ENCODE data around the gene PLD5. TPM values are rescaled to one million over a fixed set of nuclear protein-coding genes. Genes with fewer than 3 reads are reported as not detected.
"Not testable (repeated sequence)": the region's sequence is repeated elsewhere in the genome, so short reads cannot be mapped to it uniquely, and the experiment has no call there.

The PLD5 gene
- total RNA-seq, 3 donors from 2014 or later (not counting 1 experiment from before 2014, with no cell fraction given): not detected

DNA sequence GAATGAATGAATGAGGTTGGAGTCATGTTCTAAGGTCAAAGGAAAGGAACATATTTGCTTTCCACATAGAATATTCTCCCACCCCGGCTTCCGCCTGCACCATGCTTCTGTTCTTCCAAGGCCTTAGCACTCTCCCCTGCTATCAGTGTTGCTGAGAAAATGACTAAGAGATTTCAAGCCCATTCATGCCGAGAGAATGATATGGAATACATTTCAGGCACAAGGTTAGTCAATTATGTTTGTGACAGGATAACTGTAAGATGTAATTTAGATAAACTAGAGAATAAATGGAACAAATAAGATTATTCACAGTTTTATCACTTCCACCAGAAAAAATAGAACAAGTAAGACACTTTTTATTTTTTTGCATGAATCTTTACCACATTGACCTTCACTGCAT lies 122.6 kb downstream of the PLD5 start:
- Mint-ChIP-seq H3K27ac (no peak overlapping the region), H3K4me3 (no peak overlapping the region), H3K4me1 (no peaks in the 10 kb centered on the region), H3K9me3 (peaks cover 4 to 7% of the 10 kb centered on the region in 2 donors), H3K27me3 (ENCODE audit: low read depth in 2 of 2) (no peaks in the 10 kb centered on the region), H3K36me3 (peaks cover 9% of the 10 kb centered on the region)
- intact Hi-C loops (cut with micrococcal nuclease): no loop called here
- H3K9me3 ChIP-seq (ENCODE audit: control insufficient read depth, insufficient read depth, low read length): no peaks in the 10 kb centered on the region
- no peaks in the 10 kb centered on the region for H3K36me3 ChIP-seq (ENCODE audit: control insufficient read depth, insufficient read depth, low read length)
- no peaks in the 10 kb centered on the region for H3K27me3 ChIP-seq (ENCODE audit: control insufficient read depth, insufficient read depth, low read length)
- no peaks in the 10 kb centered on the region for H3K4me1 ChIP-seq (ENCODE audit: control insufficient read depth, insufficient read depth, low read length)
- no peak overlapping the region for H3K27ac ChIP-seq (ENCODE audit: low read length)
- no peak overlapping the region for H3K4me3 ChIP-seq (ENCODE audit: low read length)
- TF ChIP-seq, protein P1, sequence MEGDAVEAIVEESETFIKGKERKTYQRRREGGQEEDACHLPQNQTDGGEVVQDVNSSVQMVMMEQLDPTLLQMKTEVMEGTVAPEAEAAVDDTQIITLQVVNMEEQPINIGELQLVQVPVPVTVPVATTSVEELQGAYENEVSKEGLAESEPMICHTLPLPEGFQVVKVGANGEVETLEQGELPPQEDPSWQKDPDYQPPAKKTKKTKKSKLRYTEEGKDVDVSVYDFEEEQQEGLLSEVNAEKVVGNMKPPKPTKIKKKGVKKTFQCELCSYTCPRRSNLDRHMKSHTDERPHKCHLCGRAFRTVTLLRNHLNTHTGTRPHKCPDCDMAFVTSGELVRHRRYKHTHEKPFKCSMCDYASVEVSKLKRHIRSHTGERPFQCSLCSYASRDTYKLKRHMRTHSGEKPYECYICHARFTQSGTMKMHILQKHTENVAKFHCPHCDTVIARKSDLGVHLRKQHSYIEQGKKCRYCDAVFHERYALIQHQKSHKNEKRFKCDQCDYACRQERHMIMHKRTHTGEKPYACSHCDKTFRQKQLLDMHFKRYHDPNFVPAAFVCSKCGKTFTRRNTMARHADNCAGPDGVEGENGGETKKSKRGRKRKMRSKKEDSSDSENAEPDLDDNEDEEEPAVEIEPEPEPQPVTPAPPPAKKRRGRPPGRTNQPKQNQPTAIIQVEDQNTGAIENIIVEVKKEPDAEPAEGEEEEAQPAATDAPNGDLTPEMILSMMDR (IDR thresholded peaks at IDR 0.05): no peak
- no peak for ATAC-seq
- no peak for DNase-seq
- WGBS (ENCODE audit: insufficient coverage): 86% methylated on average over 3 of the region's 3 CpGs

DNA sequence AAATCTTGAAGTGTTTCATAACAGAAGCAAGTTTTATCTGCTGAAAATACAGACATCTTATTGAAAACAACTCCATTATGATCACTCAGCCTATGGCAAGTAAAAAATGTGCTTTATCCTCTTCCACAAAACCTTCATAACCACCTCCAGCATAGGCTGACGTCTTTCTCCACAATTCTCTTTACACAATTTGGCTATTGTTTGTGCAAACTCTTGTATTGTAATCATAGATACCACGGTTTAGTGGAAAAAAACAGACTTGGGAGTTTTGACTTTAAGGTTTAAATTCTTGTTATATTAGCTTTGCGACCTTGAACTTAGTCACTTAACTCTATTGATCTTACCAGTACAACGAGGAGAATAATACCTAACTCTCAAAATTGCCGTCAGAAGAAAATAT lies 126.1 kb downstream of the PLD5 start:
- H3K36me3 ChIP-seq (ENCODE audit: control insufficient read depth, insufficient read depth, low read length): no peaks in the 10 kb centered on the region
- H3K4me1 ChIP-seq (ENCODE audit: control insufficient read depth, insufficient read depth, low read length): no peaks in the 10 kb centered on the region
- DNase-seq (no peak), ATAC-seq (no peak)
- Mint-ChIP-seq H3K4me3 (no peak overlapping the region), H3K27ac (no peak overlapping the region), H3K9me3 (peaks cover 9 to 10% of the 10 kb centered on the region in 2 donors), H3K27me3 (ENCODE audit: low read depth in 2 of 2) (no peaks in the 10 kb centered on the region), H3K36me3 (peaks cover 9% of the 10 kb centered on the region), H3K4me1 (no peaks in the 10 kb centered on the region)
- TF ChIP-seq, protein P1 (IDR thresholded peaks at IDR 0.05): no peak
- no peaks in the 10 kb centered on the region for H3K9me3 ChIP-seq (ENCODE audit: control insufficient read depth, insufficient read depth, low read length)
- 68% methylated on average over 4 of the region's 5 CpGs for WGBS (ENCODE audit: insufficient coverage)
- no peak overlapping the region for H3K27ac ChIP-seq (ENCODE audit: low read length)
- intact Hi-C loops (cut with micrococcal nuclease): no loop called here
- H3K4me3 ChIP-seq (ENCODE audit: low read length): no peak overlapping the region
- H3K27me3 ChIP-seq (ENCODE audit: control insufficient read depth, insufficient read depth, low read length): no peaks in the 10 kb centered on the region

GRCh38 chr1:242391896-242392295 lies 132.6 kb downstream of the PLD5 start:
- no peaks in the 10 kb centered on the region for H3K36me3 ChIP-seq (ENCODE audit: control insufficient read depth, insufficient read depth, low read length)
- no peak overlapping the region for H3K4me3 ChIP-seq (ENCODE audit: low read length)
- no peaks in the 10 kb centered on the region for H3K27me3 Mint-ChIP-seq (ENCODE audit: low read depth in 2 of 2)
- no peaks in the 10 kb centered on the region for H3K36me3 Mint-ChIP-seq
- H3K4me1 Mint-ChIP-seq: no peaks in the 10 kb centered on the region
- intact Hi-C loops (cut with micrococcal nuclease): no loop called here
- no peak for DNase-seq
- no peak for ATAC-seq
- H3K4me3 Mint-ChIP-seq: no peak overlapping the region
- no peak overlapping the region for H3K27ac Mint-ChIP-seq
- H3K27me3 ChIP-seq (ENCODE audit: control insufficient read depth, insufficient read depth, low read length): no peaks in the 10 kb centered on the region
- H3K4me1 ChIP-seq (ENCODE audit: control insufficient read depth, insufficient read depth, low read length): no peaks in the 10 kb centered on the region
- no peaks in the 10 kb centered on the region for H3K9me3 ChIP-seq (ENCODE audit: control insufficient read depth, insufficient read depth, low read length)
- peaks cover 9 to 14% of the 10 kb centered on the region in 2 donors for H3K9me3 Mint-ChIP-seq
- TF ChIP-seq, protein P1 (IDR thresholded peaks at IDR 0.05): no peak
- no peak overlapping the region for H3K27ac ChIP-seq (ENCODE audit: low read length)

GRCh38 chr1:242376121-242376520 lies 148.4 kb downstream of the PLD5 start:
- H3K4me1 Mint-ChIP-seq; DNase-seq; H3K27ac Mint-ChIP-seq; ATAC-seq; H3K4me1 ChIP-seq (ENCODE audit: control insufficient read depth, insufficient read depth, low read length); H3K4me3 Mint-ChIP-seq; H3K4me3 ChIP-seq (ENCODE audit: low read length); H3K36me3 Mint-ChIP-seq; H3K27ac ChIP-seq (ENCODE audit: low read length); H3K9me3 ChIP-seq (ENCODE audit: control insufficient read depth, insufficient read depth, low read length); intact Hi-C loops (cut with micrococcal nuclease); H3K36me3 ChIP-seq (ENCODE audit: control insufficient read depth, insufficient read depth, low read length); H3K27me3 Mint-ChIP-seq (ENCODE audit: low read depth in 2 of 2); H3K27me3 ChIP-seq (ENCODE audit: control insufficient read depth, insufficient read depth, low read length): not testable (repeated sequence)
- H3K9me3 Mint-ChIP-seq: peaks cover 6 to 10% of the 10 kb centered on the region in 2 donors
- WGBS (ENCODE audit: insufficient coverage): 83% methylated on average over 5 of the region's 6 CpGs

DNA sequence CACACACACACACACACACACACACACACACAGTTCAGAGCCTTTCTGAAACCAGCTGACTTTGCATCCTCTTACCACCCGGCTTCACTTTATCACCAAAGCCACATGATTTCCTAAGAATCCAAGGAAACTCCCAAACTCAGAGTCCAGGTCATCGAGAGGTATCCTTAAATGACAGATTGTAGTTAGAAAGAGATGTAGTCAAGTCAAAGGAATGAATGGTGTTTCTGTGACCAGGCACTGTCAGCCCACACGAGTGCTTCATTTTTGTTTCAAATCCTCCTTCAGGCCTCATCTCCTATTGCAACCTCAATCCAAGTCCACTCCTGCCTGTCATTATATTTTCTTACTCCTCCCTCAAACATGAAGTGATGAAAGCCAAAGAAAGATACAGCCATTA lies 174.1 kb downstream of the PLD5 start:
- H3K36me3 ChIP-seq (ENCODE audit: control insufficient read depth, insufficient read depth, low read length); H3K4me3 Mint-ChIP-seq; DNase-seq; H3K9me3 ChIP-seq (ENCODE audit: control insufficient read depth, insufficient read depth, low read length); H3K27ac Mint-ChIP-seq; H3K9me3 Mint-ChIP-seq; intact Hi-C loops (cut with micrococcal nuclease); H3K27me3 ChIP-seq (ENCODE audit: control insufficient read depth, insufficient read depth, low read length); H3K27me3 Mint-ChIP-seq (ENCODE audit: low read depth in 2 of 2); H3K4me1 ChIP-seq (ENCODE audit: control insufficient read depth, insufficient read depth, low read length); H3K4me1 Mint-ChIP-seq; H3K36me3 Mint-ChIP-seq; H3K27ac ChIP-seq (ENCODE audit: low read length); H3K4me3 ChIP-seq (ENCODE audit: low read length); ATAC-seq: not testable (repeated sequence)
- WGBS (ENCODE audit: insufficient coverage): 80% methylated on average over 2 of the region's 3 CpGs
